GM20431 (cell line): Measurements from ENCODE around the gene TMUB2.
"Not testable (repeated sequence)": the region's sequence is repeated elsewhere in the genome, so short reads cannot be mapped to it uniquely, and the experiment has no call there.

Experiments used
- in situ Hi-C: fragments of 300-500 bp; cut with MseI, MboI; formaldehyde crosslinking; loops from one replicate; pipeline ENCODE4 v1.15.0; 2020; ENCODE audit warnings: low sequenced_read_pairs; ENCODE audit not compliant: unreplicated experiment

TMUB2 gene

GRCh38 chr17:44186307-44187130, at the start of gene TMUB2:
Gene TMUB2 (plus strand): TSS chr17:44186972. CDS start chr17:44187709, 737 bp downstream.
- in situ Hi-C loops: no loop called here

- in situ Hi-C loops: no loop called here
Observed at GRCh38 chr17:44137891-44138709, 48.7 kb upstream of the TMUB2 start.

GRCh38 chr17:44143921-44144320, 42.9 kb upstream of the TMUB2 start:
- in situ Hi-C loops: not testable (repeated sequence)

- in situ Hi-C loops: no loop called here
Observed at GRCh38 chr17:44144966-44145739, 41.6 kb upstream of the TMUB2 start.

GRCh38 chr17:44146375-44147346, 40.1 kb upstream of the TMUB2 start:
- in situ Hi-C loops: no loop called here

- in situ Hi-C loops: no loop called here
Observed at GRCh38 chr17:44147812-44148211, 39.0 kb upstream of the TMUB2 start.

GRCh38 chr17:44149066-44149465, 37.7 kb upstream of the TMUB2 start:
- in situ Hi-C loops: not testable (repeated sequence)

- in situ Hi-C loops: no loop called here
Observed at GRCh38 chr17:44149750-44150329, 36.9 kb upstream of the TMUB2 start.

GRCh38 chr17:44152875-44153274, 33.9 kb upstream of the TMUB2 start:
- in situ Hi-C loops: no loop called here

GRCh38 chr17:44155488-44155887, 31.3 kb upstream of the TMUB2 start:
- in situ Hi-C loops: no loop called here

GRCh38 chr17:44159519-44160210, 27.1 kb upstream of the TMUB2 start:
- in situ Hi-C loops: no loop called here

GRCh38 chr17:44164476-44164875, 22.3 kb upstream of the TMUB2 start:
- in situ Hi-C loops: no loop called here

- in situ Hi-C loops: no loop called here
Observed at GRCh38 chr17:44167181-44167861, 19.5 kb upstream of the TMUB2 start.

- in situ Hi-C loops: no loop called here
Observed at GRCh38 chr17:44170135-44170498, 16.7 kb upstream of the TMUB2 start.

- in situ Hi-C loops: no loop called here
Observed at GRCh38 chr17:44170499-44171201, 16.1 kb upstream of the TMUB2 start, which contains the start of gene ASB16. Gene ASB16 (plus strand): TSS chr17:44170704. CDS start chr17:44170790, 86 bp downstream.

GRCh38 chr17:44171931-44172455, 14.8 kb upstream of the TMUB2 start:
- in situ Hi-C loops: no loop called here

- in situ Hi-C loops: no loop called here
Observed at GRCh38 chr17:44174427-44174826, 12.3 kb upstream of the TMUB2 start.
